Endothelial cell of hepatic sinusoid (primary cell): ENCODE data around the gene GRB10.
"Not testable (repeated sequence)": the region's sequence is repeated elsewhere in the genome, so short reads cannot be mapped to it uniquely, and the experiment has no call there.

ENCODE experiments used
- in situ Hi-C: cut with HindIII; loops from 2 replicates; pipeline ENCODE4 v1.10.0; 2017; ENCODE audit warnings: low sequenced_read_pairs

Gene GRB10

GRCh38 chr7:50594136-50594535 lies 188.6 kb downstream of the GRB10 start:
- in situ Hi-C loops, result no loop called here

- in situ Hi-C loops, result no loop called here
Measured at GRCh38 chr7:50592940-50593339, 189.8 kb downstream of the GRB10 start.

GRCh38 chr7:50591480-50592438 lies 190.9 kb downstream of the GRB10 start:
- in situ Hi-C loops, result no loop called here

DNA sequence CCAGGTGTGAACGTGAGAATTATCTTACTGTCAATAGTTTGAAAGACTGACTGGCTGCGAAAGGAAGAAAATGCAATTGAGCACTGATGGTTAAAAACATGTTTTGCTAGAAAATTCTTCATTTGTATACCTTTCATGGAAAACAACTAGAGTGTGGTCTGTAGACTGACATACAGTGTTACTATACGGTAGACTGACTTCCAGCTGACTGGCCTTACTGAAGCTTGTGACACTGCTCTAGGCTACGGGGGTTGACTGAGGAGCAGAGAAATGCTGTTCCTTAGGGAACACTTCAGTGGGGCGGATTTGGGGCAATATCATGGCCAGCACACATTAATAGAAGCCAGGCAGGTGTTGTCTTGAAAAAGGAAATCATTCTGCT lies 191.6 kb downstream of the GRB10 start:
- in situ Hi-C loops, result no loop called here

- in situ Hi-C loops, result no loop called here
Measured at GRCh38 chr7:50590535-50590934, 192.2 kb downstream of the GRB10 start.

DNA sequence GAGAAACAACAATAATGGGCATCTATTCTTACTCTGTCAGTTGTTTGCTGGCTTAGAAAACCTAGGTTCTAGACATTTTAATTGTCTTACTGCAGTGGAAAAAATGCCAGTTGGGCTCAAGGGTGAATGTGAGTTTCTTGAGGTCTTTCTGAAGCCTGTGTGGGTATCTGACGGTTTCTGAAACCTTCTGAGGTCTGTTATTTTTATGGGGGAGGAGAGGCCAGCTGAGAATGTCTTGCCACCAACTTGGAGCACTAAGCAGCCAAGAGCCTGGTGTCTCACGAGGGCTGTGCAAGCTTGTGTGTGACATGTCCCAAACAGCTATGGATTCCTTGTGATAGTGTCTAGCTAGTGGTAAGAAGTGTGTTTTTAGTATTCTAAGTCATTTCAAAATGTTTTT lies 193.3 kb downstream of the GRB10 start:
- in situ Hi-C loops, result no loop called here

DNA sequence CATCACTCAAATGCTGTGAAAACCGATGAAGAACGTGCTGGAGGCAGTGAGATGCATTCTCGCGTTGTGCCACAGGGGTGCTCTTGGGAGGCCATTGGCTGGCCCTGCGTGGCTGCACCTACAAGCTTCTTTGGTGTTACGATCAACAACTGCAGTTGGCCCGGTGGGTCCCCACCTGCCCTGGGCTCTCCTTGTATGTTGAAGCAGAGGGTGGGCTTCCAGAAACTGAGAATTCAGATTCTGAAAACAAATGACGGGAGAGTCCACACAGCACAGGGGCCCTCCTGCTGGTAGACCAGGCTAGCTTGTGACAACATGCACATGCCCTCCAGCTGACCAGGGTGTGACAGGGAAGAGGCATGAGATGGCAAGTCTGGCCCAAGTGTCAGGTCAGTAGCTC lies 193.8 kb downstream of the GRB10 start:
- in situ Hi-C loops, result no loop called here

DNA sequence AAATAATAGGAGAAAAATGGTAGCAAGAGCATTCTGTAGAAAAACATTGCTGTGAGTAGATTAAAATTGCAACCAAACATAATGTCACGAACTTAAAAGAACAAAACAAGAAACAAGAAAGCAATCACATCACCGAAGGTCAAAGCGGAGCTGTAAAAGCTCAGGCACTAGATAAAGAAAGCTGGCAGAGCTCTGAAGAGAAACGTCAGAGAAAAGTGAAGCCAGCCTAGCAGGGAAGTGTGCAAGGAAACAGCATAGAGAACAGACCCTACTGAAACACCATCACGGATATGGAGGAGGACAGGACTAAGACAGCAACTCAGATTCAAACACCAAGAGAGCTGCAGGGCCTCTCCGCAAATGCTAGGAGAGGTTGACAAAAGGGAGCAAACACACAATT lies 195.0 kb downstream of the GRB10 start:
- in situ Hi-C loops, result no loop called here

DNA sequence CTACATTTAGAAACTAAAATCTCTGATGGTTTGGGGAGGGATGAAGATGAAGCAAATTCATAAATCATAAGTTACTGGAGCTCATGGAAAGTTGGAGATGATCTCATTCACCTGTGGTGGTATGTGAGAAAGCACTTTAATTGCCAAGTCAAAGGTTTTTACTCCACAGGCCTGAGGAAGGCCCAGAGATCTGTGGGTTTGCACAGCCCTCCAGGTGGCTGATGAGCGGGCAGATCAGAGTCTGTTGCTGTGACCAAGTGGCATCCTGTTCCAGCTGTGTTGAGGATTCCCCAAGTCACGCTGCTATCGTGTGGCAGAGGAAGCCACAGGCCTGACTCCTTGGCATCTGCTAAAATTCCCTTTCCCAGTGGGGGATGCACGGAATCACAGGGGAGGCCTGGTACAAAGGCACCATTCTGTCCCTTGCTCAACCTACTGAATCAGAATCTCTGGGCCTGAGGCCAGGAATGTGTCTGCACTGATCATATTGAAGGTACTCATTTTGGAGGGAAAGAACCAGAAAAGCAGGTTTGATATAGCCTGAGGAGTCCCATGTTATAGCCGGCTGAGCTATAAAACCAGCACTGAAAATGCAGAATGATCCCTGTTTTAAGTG lies 197.8 kb downstream of the GRB10 start:
- in situ Hi-C loops, result no loop called here

GRCh38 chr7:50584386-50584785 lies 198.3 kb downstream of the GRB10 start:
- in situ Hi-C loops, result no loop called here

GRCh38 chr7:50583295-50583694 lies 199.4 kb downstream of the GRB10 start:
- in situ Hi-C loops, result not testable (repeated sequence)

GRCh38 chr7:50582271-50582670 lies 200.4 kb downstream of the GRB10 start:
- in situ Hi-C loops, result not testable (repeated sequence)

- in situ Hi-C loops, result not testable (repeated sequence)
Measured at GRCh38 chr7:50580666-50581065, 202.0 kb downstream of the GRB10 start.

DNA sequence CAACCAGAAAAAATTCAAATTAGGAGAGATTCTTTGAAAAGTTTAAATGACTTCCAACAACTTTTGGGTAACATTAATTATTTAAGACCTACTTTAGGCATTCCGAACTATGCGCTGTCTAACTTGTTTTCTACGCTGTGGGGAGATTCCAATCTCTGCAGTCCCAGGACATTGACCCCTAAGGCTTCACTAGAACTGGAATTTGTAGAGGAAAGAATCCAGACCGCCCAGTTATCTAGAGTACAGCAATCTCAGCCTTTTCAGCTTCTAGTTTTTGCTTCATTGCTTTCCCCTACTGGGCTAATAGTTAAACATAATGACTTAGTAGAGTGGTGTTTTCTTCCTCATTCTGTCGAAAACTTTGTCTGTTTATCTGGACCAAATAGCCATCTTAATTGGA lies 202.6 kb downstream of the GRB10 start:
- in situ Hi-C loops, result no loop called here

DNA sequence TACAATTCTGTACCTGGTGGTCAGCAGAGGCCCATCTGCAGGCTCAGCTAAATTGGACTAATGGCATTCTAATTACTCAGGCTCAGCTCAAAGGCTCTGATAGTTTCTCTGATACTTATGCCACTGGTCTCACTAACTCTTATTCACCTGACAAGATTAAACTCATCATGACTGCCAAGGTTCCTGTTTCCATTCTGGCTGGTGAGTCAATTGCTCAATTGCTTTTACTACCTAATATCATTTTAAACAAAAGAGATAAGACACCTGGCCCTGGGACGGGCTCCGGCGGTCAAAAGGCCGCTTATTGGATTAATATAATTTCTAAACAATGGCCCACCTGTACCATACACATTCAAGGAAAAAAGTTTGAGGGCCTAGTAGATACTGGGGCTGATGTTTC lies 204.6 kb downstream of the GRB10 start:
- in situ Hi-C loops, result not testable (repeated sequence)

- in situ Hi-C loops, result no loop called here
Measured at GRCh38 chr7:50577569-50577968, 205.1 kb downstream of the GRB10 start.

DNA sequence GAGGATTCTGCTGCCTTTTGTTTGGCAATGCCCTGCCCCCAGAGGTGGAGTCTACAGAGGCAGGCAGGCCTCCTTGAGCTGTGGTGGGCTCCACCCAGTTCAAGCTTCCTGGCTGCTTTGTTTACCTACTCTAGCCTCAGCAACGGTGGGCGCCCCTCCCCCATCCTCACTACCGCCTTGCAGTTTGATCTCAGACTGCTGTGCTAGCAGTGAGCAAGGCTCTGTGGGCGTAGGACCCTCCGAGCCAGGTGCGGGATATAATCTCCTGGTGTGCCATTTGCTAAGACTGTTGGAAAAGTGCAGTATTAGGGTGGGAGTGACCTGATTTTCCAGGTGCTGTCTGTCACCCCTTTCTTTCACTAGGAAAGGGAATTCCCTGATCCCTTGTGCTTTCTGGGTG lies 206.3 kb downstream of the GRB10 start:
- in situ Hi-C loops, result not testable (repeated sequence)

GRCh38 chr7:50567715-50568261 lies 214.9 kb downstream of the GRB10 start:
- in situ Hi-C loops, result no loop called here

- in situ Hi-C loops, result no loop called here
Measured at GRCh38 chr7:50565977-50566376, 216.7 kb downstream of the GRB10 start.

DNA sequence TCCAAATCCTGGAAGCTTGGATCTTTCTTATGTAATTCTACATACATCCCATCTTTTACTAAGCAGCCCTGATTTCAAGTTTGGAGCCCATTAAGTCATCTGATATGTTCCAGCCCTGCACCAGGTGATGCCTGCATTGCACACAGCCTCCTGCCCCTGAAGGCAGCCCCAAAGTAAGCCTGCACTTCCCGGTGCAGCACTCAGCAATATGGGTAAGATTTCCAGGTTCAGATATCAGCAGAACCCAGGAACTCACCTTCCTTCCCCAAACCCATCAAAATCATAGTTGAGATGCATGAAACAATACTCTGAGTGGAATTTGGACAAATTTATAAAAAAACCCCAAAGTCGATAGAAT lies 217.2 kb downstream of the GRB10 start:
- in situ Hi-C loops, result no loop called here

DNA sequence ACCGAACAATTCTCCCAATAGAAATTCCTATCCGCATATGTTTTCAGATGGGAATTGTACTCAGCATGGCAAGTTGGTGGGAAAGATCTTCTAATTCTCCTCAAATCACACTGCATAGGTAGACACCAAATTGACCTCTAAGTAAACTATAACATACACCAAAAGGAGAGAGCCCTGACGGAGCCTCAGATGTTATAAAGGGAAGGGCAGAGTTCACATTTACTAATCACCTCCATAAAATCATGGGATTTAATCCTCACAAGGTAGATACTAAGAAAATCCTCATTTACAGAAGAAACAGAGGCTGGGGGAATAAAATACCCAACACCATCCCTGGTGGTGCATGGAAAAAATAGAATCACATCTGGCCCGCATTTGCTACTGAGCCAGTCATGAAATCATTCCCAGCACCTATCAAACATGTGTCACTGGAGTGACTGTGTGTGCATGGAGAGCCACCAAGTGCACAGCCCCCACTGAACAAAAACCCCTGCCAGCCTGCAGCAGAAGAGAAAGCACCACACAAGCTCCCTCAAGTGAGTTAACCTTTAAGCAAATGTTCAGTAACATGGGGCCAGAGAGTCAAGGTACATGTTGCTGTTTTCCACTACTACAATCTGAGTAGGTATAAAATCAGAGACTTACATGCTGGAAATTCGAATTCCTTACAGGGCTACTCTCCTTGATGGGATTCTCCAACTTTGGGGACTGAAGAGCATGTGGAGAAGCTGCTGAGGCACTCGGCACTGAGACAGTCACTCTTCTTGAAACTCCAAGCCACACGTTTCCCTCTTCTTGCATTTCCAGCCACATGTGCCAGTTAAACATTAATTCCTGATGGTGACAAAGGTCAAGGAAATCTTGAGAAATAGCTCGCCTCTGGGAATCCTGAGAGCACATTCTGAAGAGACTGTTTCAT lies 217.8 kb downstream of the GRB10 start, which contains the start of gene DDC:
TSS of gene DDC (minus strand) at position 766 of the 919 bp plus-strand sequence. CDS start 21,320 bp downstream, outside the sequence.
- in situ Hi-C loops, result no loop called here
